GDM1 (cell line): ENCODE data around the gene KLB.

Experiments
- DNase-seq: peaks from one replicate; lab custom pipeline; 2025; lab: John Stamatoyannopoulos, UW

Gene KLB

DNA sequence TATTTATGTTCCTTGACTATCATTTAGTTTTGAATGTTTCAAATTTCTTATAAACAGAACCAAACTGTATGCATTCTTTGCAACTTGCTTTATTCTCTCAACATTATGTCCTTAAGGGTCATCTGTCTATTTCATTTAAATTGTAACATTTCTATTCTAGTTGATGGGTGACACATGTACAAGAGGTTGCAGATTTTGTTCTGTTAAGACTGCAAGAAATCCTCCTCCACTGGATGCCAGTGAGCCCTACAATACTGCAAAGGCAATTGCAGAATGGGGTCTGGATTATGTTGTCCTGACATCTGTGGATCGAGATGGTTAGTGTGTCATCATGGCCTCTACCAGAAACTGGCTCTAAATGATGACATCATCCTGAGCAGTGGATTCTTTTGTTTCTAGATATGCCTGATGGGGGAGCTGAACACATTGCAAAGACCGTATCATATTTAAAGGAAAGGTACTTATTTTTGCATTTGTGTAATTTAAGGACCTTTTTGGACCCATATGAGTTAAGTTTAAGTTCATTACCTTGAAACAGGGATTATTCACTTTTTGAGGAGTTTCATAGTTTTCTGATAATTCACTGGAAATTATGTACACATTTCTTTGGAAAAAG lies 58.3 kb downstream of the KLB start:
- DNase-seq, result no peak

DNA sequence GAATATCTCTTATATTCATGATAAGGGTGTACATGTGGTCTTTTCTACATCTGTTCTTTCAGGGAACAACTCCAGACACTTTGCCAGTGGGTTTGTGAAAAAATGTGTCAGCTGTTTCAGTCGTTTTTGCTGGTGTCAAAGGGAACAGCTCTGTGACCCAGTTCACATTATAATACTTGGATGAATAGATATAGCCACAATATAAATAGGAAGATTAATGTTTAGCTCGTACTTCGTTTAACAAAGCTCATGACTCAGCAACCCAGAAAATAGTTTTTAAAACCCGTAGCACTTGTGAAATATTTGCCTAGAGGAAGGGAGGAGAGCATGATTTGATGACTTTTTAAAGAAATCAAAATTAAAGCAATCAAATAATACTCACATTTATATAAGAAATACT lies 60.0 kb downstream of the KLB start:
- no peak for DNase-seq

DNA sequence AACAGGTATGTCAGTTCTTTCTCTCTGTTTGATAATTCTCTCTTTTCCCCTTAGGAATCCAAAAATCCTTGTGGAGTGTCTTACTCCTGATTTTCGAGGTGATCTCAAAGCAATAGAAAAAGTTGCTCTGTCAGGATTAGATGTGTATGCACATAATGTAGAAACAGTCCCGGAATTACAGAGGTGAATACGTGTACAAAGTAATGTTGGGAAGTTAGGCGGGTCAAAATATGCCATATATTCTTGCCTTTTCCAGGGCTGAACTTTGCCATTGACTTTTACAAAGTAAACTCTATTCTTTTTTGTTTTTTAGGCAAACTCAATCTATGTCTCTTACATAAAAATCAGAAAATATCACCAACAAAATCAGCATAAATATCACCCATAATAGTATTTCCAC lies 60.7 kb downstream of the KLB start:
- DNase-seq, result no peak

DNA sequence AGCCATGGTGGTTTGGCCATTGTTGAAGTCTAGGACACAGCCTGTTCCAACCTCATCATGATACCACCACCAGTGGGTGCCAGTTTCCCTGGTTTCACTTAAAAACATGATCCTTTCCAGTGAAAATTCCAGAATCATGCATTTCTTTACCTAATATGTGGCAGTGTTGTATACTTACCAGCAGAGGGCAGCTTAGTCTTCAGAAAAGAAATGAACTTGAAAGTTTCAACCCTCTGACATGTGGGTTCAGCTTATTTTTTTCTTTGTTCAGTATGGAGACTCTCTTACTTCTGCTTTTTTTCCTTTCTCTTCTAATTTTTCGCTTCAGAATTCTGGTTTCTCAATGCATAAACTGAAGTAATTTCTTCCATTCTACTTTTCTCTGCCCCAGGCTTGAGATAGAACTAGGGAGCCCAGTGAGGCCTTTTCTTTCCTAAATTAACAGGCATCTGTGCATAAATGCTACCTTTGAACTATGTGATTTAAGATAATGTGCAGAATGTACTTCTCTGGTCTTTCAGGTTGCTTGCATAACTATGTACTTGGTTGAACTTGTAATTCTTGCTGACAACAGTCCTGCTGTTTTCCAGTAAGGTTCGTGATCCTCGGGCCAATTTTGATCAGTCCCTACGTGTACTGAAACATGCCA lies 62.8 kb downstream of the KLB start:
- peak; percentile 54 for DNase-seq

DNA sequence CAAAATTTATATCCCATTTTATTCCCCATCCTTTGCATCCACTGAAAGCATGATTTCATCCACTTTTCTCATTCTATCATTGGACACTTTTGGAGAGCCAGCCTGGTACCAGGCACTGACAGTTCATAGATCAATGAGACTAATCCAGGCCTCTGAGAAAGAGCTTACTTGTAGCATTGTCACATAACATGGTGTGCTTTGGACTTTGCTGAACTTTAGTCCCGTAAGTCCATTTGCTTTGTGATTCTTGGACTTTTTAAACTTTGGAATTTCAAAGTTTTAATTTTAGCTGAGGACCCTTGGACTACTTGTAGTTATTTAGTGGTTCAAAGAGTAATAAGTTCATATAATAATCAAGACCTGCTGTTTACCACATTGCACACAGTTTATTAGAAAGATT lies 63.7 kb downstream of the KLB start:
- DNase-seq, result no peak

DNA sequence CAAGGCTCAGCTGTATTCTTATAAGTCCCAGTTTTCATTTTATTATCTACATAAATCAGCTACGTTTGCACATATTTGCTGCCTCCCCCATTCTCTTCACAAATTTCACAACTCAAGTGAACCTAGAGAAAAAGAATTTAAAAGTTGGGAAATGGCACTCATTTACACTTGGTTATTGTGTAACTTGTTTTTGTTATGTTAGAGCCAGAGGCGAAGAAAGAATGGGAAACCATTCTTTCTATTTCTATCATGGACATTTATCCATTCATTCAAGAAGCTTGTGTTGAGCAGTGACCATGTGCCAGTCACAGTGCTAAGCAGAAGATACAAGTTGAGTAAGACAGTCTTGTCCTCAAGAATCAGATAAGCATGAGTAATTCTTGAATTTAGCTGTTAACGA lies 65.7 kb downstream of the KLB start:
- DNase-seq, result no peak

DNA sequence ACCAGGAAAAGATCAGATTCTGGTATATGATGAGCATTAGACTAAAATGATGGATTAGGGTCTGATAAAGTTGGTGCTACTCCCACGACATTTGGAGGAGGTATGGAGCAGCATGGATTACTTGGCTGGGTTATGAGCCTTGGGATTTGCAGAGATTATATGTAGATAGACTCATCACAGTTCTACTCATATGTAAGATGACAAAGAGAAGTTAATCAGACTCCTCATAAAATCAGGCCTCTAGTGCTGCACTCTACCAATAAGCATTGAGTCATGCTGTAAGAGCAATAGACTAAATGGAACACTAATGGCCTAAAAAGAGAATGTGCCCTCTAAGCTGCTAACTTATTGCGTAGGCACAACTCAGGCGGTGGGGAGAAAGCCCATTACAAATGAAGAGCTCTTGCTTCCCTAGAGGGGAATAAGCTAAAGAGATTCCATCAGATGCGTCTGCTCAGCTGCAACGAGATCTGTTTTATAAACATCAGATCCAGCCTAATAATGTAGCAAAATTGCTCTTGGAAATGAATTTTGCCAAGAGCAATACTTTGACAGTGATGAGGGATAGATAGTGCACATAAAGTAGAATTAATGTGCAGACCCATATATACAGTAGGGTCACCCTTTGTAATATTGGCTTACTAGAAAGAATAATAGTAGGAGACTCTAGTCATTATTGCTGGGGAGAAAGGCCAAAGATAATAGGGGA lies 69.6 kb downstream of the KLB start:
- no peak for DNase-seq

DNA sequence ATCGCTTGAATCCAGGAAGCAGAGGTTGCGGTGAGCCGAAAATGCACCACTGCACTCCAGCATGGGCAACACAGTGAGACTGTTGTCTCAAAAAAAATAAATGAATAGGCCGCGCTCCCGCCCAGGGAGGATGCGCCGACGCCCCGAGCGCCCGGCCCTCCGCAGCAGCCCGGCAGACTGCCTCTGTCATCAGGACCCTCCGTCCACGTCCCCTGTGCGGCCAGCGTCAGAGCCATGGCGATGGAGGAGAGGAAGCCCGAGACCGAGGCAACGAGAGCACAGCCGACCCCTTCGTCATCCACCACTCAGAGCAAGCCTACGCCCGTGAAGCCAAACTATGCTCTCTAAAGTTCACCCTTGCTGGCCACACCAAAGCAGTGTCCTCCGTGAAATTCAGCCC lies 73.5 kb downstream of the KLB start:
- DNase-seq, result no peak

DNA sequence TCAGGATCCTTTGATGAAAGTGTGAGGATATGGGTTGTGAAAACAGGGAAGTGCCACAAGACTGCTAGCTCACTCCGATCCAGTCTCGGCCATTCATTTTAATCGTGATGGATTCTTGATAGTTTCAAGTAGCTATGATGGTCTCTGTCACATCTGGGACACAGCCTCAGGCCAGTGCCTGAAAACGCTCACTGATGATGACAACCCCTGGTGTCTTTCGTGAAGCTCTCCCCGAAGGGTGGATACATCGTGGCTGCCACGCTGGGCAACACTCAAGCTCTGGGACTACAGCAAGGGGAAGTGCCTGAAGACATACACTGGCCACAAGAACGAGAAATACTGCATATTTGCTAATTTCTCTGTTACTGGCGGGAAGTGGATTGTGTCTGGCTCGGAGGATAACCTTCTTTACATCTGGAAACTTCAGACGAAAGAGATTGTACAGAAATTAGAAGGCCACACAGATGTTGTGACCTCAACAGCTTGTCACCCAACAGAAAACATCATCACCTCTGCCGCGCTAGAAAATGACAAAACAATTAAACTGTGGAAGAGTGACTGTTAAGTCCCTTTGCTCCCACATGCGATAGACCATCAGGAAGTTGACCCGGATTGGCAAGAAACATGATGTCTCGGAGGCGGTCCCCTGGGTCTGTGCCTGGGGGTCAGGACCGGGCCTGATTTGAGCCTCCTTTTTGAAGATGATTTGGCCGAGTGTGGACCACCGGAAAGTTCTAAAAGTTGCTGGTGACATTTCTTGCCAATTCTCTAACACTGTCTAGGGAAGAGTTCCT lies 74.4 kb downstream of the KLB start:
- no peak for DNase-seq

DNA sequence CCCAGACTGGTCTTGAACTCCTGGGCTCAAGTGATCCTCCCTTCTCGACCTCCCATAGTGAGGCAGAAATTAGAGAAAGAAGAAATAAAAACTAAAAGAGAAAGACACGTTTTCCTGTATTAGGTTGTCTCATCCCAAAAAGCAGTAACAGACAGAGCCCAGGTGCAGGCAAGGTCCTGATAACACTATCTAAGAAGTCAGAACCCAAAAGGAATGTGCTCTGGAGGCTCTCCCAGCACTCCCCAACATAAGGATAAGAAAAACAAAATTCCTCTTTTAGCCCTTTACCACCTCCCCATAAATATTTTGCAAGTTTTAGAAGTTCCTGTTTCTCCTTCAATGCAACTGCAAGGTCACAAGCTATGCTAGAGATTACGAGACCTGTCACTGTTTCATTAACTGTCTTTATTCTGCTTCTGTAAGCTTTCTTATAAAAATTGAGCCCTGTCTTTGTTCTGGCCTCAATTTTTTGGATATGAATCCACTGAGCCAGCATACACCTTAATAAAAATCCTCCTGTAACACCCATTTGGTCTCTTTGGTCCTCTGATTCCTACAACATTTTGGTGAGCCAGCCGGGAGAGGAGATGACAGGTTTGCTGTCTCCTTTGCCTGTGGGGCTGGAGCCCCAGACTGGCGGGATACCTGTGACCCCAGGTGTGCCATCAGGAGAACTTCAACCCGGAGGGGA lies 78.0 kb downstream of the KLB start:
- no peak for DNase-seq

DNA sequence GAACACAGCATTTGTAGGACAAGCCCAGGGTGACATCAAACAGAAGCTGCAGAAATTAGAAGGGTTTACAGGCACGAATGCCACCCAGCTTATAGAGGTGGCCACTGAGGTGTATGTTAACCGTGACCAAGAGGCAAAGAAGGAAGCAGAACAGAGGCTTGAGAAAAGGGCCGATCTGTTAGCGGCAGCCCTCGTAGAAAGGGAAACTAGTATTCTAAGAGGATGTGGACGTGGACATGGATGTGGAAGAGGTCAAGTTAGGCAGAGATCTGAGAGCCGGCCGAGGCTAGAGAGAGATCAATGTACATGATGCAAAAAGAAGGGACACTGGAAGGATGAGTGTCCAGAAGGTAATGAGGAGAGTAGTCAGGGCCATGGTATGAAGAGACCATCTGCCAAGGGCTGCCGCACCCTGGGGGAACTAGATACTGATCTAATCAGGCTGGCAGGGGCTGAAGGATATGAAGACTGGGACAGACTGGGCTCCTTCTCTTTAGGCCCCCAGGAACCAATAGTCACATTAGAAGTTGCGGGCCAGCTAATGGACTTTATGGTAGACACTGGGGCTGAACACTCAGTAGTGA lies 79.6 kb downstream of the KLB start:
- no peak for DNase-seq

DNA sequence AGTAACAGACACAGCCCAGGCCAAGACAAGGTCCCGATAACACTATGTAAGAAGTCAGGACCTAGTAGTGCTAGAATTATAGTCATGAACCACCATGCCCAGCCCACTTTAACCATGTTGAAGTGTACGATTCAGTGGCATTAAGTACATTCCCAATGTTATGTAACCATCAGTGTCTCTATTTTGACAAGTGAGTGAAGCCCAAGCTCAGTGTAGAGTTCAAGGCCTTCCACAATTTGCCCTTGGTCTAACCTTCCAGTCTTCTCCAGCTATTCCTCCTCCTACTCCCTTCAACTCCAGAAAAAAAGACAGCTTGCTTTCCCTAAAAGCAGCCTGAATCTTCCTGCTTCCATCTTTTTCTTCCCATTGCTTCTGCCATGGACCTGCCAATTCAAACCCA lies 83.6 kb downstream of the KLB start:
- no peak for DNase-seq

DNA sequence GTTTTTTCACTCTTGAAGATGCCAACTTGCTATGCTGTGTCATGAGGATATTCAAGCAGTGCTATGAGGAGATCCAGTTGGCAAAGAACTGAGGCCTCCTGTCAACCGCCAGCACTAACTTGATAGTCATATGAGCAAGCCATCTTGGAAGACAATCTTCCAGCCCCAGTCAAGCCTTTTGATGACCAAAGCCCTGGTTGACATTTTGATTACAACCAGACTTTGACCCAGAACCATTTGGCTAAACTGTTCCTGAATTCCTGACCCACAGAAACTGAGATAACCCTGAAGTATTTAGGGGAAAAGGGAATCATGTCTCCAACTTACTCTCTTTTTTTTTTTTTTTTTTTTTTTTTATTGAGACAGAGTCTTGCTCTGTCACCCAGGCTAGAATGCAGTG lies 87.6 kb downstream of the KLB start:
- no peak for DNase-seq

DNA sequence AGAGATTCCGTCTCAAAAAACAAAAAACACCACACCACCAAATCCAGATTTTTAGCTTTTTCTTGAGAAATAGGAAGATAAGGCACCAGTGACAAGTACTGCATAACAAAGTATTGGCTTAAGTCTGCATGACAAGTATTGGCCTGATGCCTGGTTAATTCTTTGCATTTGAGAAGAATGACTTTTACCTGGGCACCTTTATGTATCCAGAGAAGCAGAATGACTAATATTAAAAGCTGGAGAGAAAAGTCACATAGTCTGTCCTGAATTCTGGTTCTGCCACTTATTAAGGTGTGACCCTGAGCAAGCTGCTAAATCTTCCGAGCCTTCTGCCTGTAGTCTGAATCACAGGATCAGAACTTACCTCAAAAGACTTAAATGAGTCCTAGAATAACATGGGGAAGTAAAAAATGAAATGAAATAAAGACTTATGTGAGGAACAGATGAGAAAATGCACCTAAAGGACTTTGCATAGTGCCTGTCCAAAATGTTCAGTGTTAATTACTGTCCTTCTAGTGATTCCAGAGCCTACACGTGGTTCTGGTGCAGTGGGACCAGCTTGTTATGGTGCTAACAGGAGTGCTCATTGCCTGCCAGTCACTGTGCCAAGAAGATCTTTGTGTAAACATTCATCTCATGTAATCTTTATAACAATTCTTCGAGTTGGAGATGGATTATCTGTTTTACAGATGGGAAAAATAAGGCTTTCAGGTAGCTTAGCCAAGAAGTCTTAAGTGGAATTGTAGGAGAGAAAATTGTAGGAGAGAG lies 88.9 kb downstream of the KLB start:
- no peak for DNase-seq

DNA sequence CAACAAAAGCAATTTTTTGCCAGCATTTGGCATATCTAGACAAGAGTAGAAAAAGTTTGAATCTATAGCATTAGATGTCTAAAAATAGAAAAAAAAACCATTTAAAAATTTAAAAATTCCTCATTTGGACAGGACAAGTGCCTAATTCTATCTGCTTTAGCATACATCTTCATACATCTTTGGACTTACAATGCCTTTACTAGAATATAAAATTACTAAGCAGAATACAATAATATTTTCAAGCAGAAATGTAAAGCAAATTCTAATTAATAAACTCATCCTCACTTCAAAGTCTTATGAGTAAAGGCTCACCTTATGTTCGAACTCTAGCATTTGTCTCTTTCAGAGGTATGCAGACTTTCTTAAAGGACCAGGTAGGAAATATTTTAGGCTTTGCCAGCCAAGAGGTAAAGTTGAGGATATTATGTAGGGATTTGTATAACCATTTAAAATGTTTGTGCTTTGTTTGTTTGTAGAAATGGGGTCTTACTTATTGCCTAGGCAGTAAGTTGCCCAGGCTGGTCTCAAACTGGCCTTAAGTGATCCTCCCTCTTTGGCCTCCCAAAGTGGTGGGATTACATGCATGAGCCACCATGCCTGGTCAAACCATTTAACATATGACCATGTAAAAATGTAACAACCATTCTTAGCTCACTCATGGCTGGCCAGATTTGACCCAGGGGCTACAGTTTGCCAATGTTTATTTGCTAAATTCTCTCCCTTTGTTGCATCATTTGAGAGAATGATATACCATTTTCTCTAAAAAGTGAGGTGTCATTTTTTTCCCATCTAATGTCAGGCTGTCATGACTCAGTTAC lies 91.4 kb downstream of the KLB start:
- DNase-seq, result no peak

DNA sequence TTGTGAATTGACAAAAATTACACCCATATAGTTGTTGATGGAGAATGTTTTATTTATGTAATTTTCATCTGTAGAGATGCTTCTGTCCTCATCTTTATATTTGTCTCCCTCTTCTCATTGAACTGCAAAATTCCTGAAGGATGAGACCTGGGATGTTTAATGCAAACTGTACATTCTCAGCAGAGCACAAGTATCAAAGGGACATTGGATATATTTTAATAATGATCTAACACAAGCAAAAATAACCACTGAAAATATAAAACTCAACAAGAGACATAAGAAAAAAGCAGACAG lies 91.9 kb downstream of the KLB start:
- no peak for DNase-seq
